ENCODE data around the gene ITGAE.

DNA sequence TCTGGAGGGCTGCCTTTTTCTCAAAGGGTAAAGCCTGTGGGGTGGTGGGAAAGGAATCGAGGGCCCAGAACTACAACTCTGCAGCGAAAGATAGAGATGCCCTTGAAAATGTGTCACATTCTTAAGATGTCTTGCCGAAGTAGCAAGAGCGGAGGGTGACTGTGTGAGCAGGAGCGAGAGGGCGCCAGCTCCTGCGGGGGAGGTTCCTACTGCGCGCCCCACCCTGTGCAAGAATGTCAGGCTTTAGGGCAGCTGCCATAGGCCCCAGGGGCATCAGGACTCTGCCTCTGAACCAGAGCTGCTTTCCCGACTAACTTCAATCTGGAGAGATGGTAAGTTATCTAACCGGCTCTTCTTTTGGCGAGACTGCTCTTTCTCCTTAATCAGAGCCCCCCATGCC, 11.8 kb upstream of the ITGAE start:
- no peak for TF ChIP-seq CTCF (IDR thresholded peaks at IDR 0.05)
- TF ChIP-seq POLR2A (IDR thresholded peaks at IDR 0.05), result no peak

Data from prostate gland (tissue), 2 donors.